C4-2B (cell line): ENCODE results near the gene SNX19.

ENCODE experiments used
- ZFX ChIP-seq: fragments of 450-650 bp; IDR thresholded peaks from 2 replicates; pipeline ENCODE4 v1.6.1; 2017
- TF ChIP-seq, protein P1 (sequence below): fragments of 450-650 bp; conservative IDR thresholded peaks from 2 replicates; pipeline ENCODE4 v1.5.1; 2017; ENCODE audit warnings: mild to moderate bottlenecking

DNA sequence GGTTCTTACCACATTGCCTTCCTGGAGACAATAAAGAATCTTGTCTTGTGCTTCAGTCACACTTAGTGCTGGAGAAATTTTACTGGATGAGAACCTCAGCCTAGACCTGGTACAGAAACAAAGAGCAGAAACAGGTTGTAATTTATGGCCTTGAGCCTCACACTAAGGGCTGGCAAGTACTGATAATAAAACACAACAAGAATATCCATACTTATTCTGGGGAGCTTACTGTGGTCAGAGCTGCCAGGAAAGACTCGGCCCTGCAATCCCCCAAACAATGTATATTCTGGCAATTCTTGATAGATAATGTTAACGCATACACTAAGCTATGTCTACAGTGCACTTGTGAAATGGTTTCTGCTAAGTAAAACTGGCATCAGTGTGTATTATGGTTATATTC lies 9.7 kb downstream of the SNX19 start:
- TF ChIP-seq, protein P1, sequence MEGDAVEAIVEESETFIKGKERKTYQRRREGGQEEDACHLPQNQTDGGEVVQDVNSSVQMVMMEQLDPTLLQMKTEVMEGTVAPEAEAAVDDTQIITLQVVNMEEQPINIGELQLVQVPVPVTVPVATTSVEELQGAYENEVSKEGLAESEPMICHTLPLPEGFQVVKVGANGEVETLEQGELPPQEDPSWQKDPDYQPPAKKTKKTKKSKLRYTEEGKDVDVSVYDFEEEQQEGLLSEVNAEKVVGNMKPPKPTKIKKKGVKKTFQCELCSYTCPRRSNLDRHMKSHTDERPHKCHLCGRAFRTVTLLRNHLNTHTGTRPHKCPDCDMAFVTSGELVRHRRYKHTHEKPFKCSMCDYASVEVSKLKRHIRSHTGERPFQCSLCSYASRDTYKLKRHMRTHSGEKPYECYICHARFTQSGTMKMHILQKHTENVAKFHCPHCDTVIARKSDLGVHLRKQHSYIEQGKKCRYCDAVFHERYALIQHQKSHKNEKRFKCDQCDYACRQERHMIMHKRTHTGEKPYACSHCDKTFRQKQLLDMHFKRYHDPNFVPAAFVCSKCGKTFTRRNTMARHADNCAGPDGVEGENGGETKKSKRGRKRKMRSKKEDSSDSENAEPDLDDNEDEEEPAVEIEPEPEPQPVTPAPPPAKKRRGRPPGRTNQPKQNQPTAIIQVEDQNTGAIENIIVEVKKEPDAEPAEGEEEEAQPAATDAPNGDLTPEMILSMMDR, result no peak
- no peak for TF ChIP-seq ZFX
